Measurements from ENCODE around the gene NUMBL. TPM values are rescaled to one million over a fixed set of nuclear protein-coding genes. Genes with fewer than 3 reads are reported as not detected.

The NUMBL gene
- total and polyA plus RNA-seq, 9 of the 15 experiments (the other 6 are each of a cell fraction or from before 2014, with no cell fraction given): 0.39 to 38.6 (median 6.6) TPM

- TF ChIP-seq CUX1 (CRISPR knock-in tag; IDR thresholded peaks at IDR 0.05) (peak; percentile 76; the same call in 1 of the 2 replicates), RERE (CRISPR knock-in tag; IDR thresholded peaks at IDR 0.05; ENCODE audit: borderline replicate concordance) (no peak), HINFP (tag; conservative IDR thresholded peaks at IDR 0.05; ENCODE audit: low read depth) (no peak), ZHX1 (conservative IDR thresholded peaks at IDR 0.05; ENCODE audit: low read length) (no peak), RBM15 (IDR thresholded peaks at IDR 0.05; ENCODE audit: insufficient read depth, low read length) (no peak), BCL6 (CRISPR knock-in tag; IDR thresholded peaks at IDR 0.05) (no peak), GTF2B (IDR thresholded peaks at IDR 0.05; ENCODE audit: extremely low read depth, insufficient read length) (no peak), GTF2E2 (tag; IDR thresholded peaks at IDR 0.05) (no peak), DNMT1 (IDR thresholded peaks at IDR 0.05) (no peak)
Measured at GRCh38 chr19:40716482-40717324, 26.3 kb upstream of the NUMBL start, which contains the start of the genes COQ8B and ITPKC (continued).

Measured in K562 (cell line).